Stimulated activated CD8-positive, alpha-beta memory T cell treated with anti-CD3 and anti-CD28 coated beads, Interleukin-12 subunit alpha, Interleukin-12 subunit beta, amount 100 ng/mL, for 1 hour (primary cell): Measurements from ENCODE around the gene PGA5.
"Not testable (repeated sequence)": the region's sequence is repeated elsewhere in the genome, so short reads cannot be mapped to it uniquely, and the experiment has no call there.

Experiments
- DNase-seq: peaks from one replicate; pipeline ENCODE4 v3.0.0-alpha.2; 2020; ENCODE audit warnings: low read depth

Gene PGA5

GRCh38 chr11:61226457-61227137, 14.4 kb upstream of the PGA5 start:
- not testable (repeated sequence) for DNase-seq

GRCh38 chr11:61229458-61229857, 11.5 kb upstream of the PGA5 start:
- DNase-seq: not testable (repeated sequence)

- not testable (repeated sequence) for DNase-seq
These were observed 9.9 kb upstream of the PGA5 start for GRCh38 chr11:61231033-61231432.

GRCh38 chr11:61231585-61231984, 9.4 kb upstream of the PGA5 start:
- not testable (repeated sequence) for DNase-seq

- not testable (repeated sequence) for DNase-seq
These were observed 8.3 kb upstream of the PGA5 start for GRCh38 chr11:61232548-61233145.

GRCh38 chr11:61237130-61237529, 3.8 kb upstream of the PGA5 start:
- DNase-seq: not testable (repeated sequence)

- DNase-seq: not testable (repeated sequence)
These were observed 687 bp upstream of the PGA5 start for GRCh38 chr11:61240288-61240687.

- not testable (repeated sequence) for DNase-seq
These were observed 551 bp downstream of the PGA5 start for GRCh38 chr11:61241526-61241925.

GRCh38 chr11:61245284-61245964, 4.4 kb downstream of the PGA5 start:
- DNase-seq: not testable (repeated sequence)

- DNase-seq: not testable (repeated sequence)
These were observed 7.1 kb downstream of the PGA5 start for GRCh38 chr11:61248071-61248470.

- DNase-seq: not testable (repeated sequence)
These were observed 8.2 kb downstream of the PGA5 start for GRCh38 chr11:61249201-61249600.

- DNase-seq: not testable (repeated sequence)
These were observed 10.1 kb downstream of the PGA5 start for GRCh38 chr11:61250796-61251765.

GRCh38 chr11:61252332-61252731, 11.4 kb downstream of the PGA5 start:
- not testable (repeated sequence) for DNase-seq

- peak; percentile 23 for DNase-seq
These were observed 13.5 kb downstream of the PGA5 start for GRCh38 chr11:61254403-61255025.

GRCh38 chr11:61256710-61257482, 15.9 kb downstream of the PGA5 start:
- DNase-seq: no peak

GRCh38 chr11:61258546-61258945, 17.6 kb downstream of the PGA5 start:
- no peak for DNase-seq

- DNase-seq: no peak
These were observed 18.4 kb downstream of the PGA5 start for GRCh38 chr11:61259363-61259762.

GRCh38 chr11:61264371-61264770, 23.4 kb downstream of the PGA5 start:
- no peak for DNase-seq

- no peak for DNase-seq
These were observed 23.8 kb downstream of the PGA5 start for GRCh38 chr11:61264795-61265194.

GRCh38 chr11:61265357-61265756, 24.4 kb downstream of the PGA5 start:
- DNase-seq: no peak

- no peak for DNase-seq
These were observed 25.6 kb downstream of the PGA5 start for GRCh38 chr11:61266602-61267001.
